Activated CD4-positive, CD25-positive, alpha-beta regulatory T cell treated with anti-CD3 and anti-CD28 coated beads, Interleukin-2, amount 50 U/mL, for 16 hours (primary cell): Measurements from ENCODE around the gene ERMAP.
A peak's percentile ranks its signal among the peaks of the same experiment; 100 is the strongest.

Source experiments
- DNase-seq: peaks from one replicate; pipeline ENCODE4 v3.0.0-alpha.2; 2020; ENCODE audit warnings: low read depth, low spot score

ERMAP gene

GRCh38 chr1:42816585-42817439 lies at the start of gene ERMAP, which contains the start of gene SVBP:
Gene ERMAP (plus strand): TSS chr1:42817122. CDS start chr1:42830449, 13,327 bp downstream.
Gene SVBP (minus strand): TSS chr1:42817397. CDS start chr1:42816544, 853 bp downstream.
- DNase-seq, result peak; percentile 89

- no peak for DNase-seq
Measured at GRCh38 chr1:42767510-42768000, 49.4 kb upstream of the ERMAP start.

GRCh38 chr1:42768172-42768571 lies 48.8 kb upstream of the ERMAP start:
- no peak for DNase-seq

GRCh38 chr1:42769811-42770210 lies 47.1 kb upstream of the ERMAP start:
- DNase-seq, result no peak

GRCh38 chr1:42773420-42773819 lies 43.5 kb upstream of the ERMAP start:
- no peak for DNase-seq

GRCh38 chr1:42774928-42775526 lies 41.9 kb upstream of the ERMAP start:
- no peak for DNase-seq

GRCh38 chr1:42776502-42776901 lies 40.4 kb upstream of the ERMAP start:
- no peak for DNase-seq

GRCh38 chr1:42777852-42778251 lies 39.1 kb upstream of the ERMAP start:
- DNase-seq, result no peak

GRCh38 chr1:42779725-42780124 lies 37.2 kb upstream of the ERMAP start:
- DNase-seq, result no peak

GRCh38 chr1:42780176-42780575 lies 36.7 kb upstream of the ERMAP start:
- DNase-seq, result no peak

GRCh38 chr1:42783092-42783491 lies 33.8 kb upstream of the ERMAP start:
- DNase-seq, result no peak

GRCh38 chr1:42784547-42784945 lies 32.4 kb upstream of the ERMAP start:
- no peak for DNase-seq

- DNase-seq, result peak; percentile 13
Measured at GRCh38 chr1:42784946-42785693, 31.8 kb upstream of the ERMAP start, which contains the start of gene TMEM269. Gene TMEM269 (plus strand): TSS chr1:42784991. CDS start chr1:42789894, 4,903 bp downstream.

GRCh38 chr1:42786097-42786496 lies 30.8 kb upstream of the ERMAP start:
- no peak for DNase-seq

GRCh38 chr1:42788021-42788420 lies 28.9 kb upstream of the ERMAP start:
- no peak for DNase-seq

GRCh38 chr1:42793824-42794223 lies 23.1 kb upstream of the ERMAP start:
- DNase-seq, result no peak

- DNase-seq, result no peak
Measured at GRCh38 chr1:42797414-42797813, 19.5 kb upstream of the ERMAP start.

- no peak for DNase-seq
Measured at GRCh38 chr1:42797979-42798378, 18.9 kb upstream of the ERMAP start.

GRCh38 chr1:42801832-42802473 lies 15.0 kb upstream of the ERMAP start:
- DNase-seq, result no peak

- DNase-seq, result no peak
Measured at GRCh38 chr1:42806171-42806570, 10.8 kb upstream of the ERMAP start.

GRCh38 chr1:42806593-42806992 lies 10.3 kb upstream of the ERMAP start:
- DNase-seq, result no peak
